ENCODE measurements around the gene BAHCC1. TPM values are rescaled to one million over a fixed set of nuclear protein-coding genes. Genes with fewer than 3 reads are reported as not detected.

The BAHCC1 gene
- total and polyA plus RNA-seq, 7 experiments from 2014 or later = 0.05 to 3.8 (median 0.68) TPM; not detected in 3

DNA sequence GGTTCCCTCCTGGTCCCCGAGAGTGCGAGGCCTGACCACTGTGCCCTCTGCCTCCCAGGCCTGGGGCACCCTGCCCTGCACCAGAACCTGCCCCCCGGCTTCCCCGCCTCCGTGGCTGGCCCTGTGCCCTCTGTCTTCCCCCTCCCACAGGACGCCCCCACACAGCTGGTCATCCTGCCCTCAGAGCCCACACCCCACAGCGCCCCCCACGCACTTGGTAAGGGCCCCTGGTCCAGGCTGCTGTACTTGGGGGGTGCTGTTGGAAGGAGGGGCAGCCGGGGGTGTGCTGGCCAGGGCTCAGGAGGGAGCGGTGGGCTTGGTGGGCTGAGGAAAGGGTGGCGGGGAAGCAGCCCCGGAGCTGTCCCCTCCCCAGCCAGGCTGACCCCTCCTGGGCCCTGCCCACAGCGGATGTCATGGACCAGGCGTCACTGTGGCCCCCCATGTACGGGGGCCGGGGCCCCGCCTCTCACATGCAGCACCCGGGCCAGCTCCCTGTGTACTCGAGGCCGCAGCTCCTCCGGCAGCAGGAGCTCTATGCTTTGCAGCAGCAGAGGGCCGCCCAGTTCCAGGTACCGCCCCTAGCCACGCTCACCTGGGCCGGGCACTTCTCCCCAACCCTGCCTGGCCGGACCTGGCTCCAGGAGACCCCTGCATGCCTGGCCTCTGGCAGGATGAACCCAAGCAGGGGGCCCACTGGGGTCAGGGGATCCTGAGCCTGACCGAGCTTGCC lies 49.5 kb downstream of the BAHCC1 start:
- CTCF ChIA-PET = no interaction called here
- no peak overlapping the region for H3K27ac ChIP-seq (ENCODE audit: low read depth, low read length)
- Mint-ChIP-seq H3K36me3 (no peaks in the 10 kb centered on the region), H3K27ac (no peak overlapping the region), H3K27me3 (peaks cover 0 to 4% (median 0%) of the 10 kb centered on the region in 5 donors), H3K9me3 (no peaks in the 10 kb centered on the region), H3K4me3 (no peak overlapping the region), H3K4me1 (no peaks in the 10 kb centered on the region)
- ATAC-seq = peak; percentile 15
- no peaks in the 10 kb centered on the region for H3K4me1 ChIP-seq (ENCODE audit: control insufficient read depth in 2 of 2, insufficient read depth in 2 of 2, low read length in 2 of 2)
- no peaks in the 10 kb centered on the region for H3K36me3 ChIP-seq (ENCODE audit: control insufficient read depth in 2 of 3, insufficient read depth in 3 of 3, low read length in 3 of 3)
- no peaks in the 10 kb centered on the region for H3K9me3 ChIP-seq (ENCODE audit: control insufficient read depth in 2 of 3, low read length in 3 of 3)
- no peak overlapping the region for H3K4me3 ChIP-seq (ENCODE audit: low read length)
- POLR2A ChIA-PET = no interaction called here
- DNase-seq = no peak
- intact Hi-C loops (cut with micrococcal nuclease) = no loop called here
- H3K27me3 ChIP-seq (ENCODE audit: control insufficient read depth in 2 of 2, insufficient read depth in 2 of 2, low read length in 2 of 2) = no peaks in the 10 kb centered on the region

DNA sequence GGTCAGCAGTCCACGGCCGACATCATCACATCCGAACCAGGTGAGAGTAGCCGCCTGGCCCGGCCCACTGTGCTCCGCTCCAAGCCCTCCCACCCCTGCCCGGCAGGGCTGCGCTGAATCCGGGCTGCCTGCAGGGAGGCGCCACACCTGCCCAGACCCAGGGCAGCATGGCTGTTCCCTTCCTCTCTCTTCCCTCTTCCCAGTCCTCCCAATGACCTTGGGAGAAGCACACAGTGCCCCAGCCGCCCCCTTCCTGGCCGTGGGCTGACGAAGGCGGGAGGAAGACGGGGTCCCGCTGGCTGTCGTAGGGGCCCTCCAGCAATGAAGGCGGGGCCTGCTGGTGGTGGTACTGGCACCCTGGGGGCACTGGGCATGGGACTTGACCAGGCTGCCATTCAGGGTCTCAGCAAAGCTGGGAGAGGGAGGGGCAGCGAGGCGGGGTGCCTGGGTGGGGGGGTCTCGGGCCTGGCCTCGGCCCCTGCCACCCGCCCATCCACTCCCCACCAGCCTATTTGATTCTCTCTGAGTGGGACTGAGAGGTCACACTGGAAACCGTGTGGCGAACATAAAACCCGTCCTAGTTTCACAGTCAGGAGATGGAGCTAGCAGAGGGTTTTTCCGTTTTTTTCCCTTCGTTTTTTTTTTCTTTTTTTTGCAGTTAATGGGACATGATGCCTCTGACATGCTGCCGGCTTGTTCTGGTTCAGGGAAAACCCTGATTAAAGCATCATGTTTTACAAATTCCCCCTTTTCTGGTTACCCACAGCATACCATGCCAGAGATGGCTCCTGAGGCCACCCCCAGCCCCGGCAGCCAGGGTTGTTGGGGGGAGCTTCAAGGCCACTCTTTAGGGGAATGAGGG lies 50.6 kb downstream of the BAHCC1 start:
- no peak overlapping the region for H3K4me3 Mint-ChIP-seq
- Histone ChIP-seq H3K27ac (ENCODE audit: low read depth, low read length) (no peak overlapping the region), H3K36me3 (ENCODE audit: control insufficient read depth in 2 of 3, insufficient read depth in 3 of 3, low read length in 3 of 3) (no peaks in the 10 kb centered on the region), H3K27me3 (ENCODE audit: control insufficient read depth in 2 of 2, insufficient read depth in 2 of 2, low read length in 2 of 2) (no peaks in the 10 kb centered on the region), H3K4me1 (ENCODE audit: control insufficient read depth in 2 of 2, insufficient read depth in 2 of 2, low read length in 2 of 2) (no peaks in the 10 kb centered on the region), H3K4me3 (ENCODE audit: low read length) (no peak overlapping the region), H3K9me3 (ENCODE audit: control insufficient read depth in 2 of 3, low read length in 3 of 3) (no peaks in the 10 kb centered on the region)
- no peak for ATAC-seq
- intact Hi-C loops (cut with micrococcal nuclease) = no loop called here
- H3K9me3 Mint-ChIP-seq = no peaks in the 10 kb centered on the region
- H3K4me1 Mint-ChIP-seq = no peaks in the 10 kb centered on the region
- POLR2A ChIA-PET = no interaction called here
- H3K36me3 Mint-ChIP-seq = no peaks in the 10 kb centered on the region
- peaks cover 0 to 4% (median 0%) of the 10 kb centered on the region in 5 donors for H3K27me3 Mint-ChIP-seq
- H3K27ac Mint-ChIP-seq = no peak overlapping the region
- DNase-seq = no peak
- CTCF ChIA-PET = no interaction called here

DNA sequence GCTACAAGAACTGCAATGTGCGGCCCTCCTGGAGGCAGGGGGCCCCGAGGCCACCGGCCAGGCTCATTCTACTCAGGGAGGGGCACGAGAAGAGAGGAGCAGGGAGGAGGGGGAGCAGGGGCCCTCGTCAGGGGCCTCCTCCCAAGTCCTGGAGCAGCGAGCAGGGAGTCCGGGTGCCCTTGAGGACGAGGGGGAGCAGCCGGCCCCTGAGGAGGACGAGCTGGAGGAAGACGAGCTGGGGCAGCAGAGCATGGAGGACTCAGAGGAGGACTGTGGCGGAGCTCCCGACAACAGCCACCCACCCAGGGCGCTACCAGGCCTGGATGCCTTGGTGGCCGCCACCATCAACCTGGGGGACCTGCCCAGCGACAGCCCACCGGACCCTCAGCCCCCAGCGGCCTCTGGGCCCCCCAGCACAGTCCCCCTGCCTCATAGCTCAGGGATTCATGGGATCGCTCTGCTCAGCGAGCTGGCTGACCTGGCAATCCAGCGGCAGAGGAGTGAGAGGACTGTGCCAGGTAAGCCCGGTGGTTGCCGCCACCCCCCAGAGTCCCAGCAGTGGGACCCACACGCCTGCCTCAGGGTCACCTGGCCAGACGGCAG lies 52.2 kb downstream of the BAHCC1 start:
- ChIA-PET CTCF (no interaction called here), POLR2A (no interaction called here)
- no peak overlapping the region for H3K4me3 ChIP-seq (ENCODE audit: low read length)
- intact Hi-C loops (cut with micrococcal nuclease) = no loop called here
- no peaks in the 10 kb centered on the region for H3K9me3 ChIP-seq (ENCODE audit: control insufficient read depth in 2 of 3, low read length in 3 of 3)
- DNase-seq = no peak
- Mint-ChIP-seq H3K36me3 (no peaks in the 10 kb centered on the region), H3K27ac (no peak overlapping the region), H3K4me3 (no peak overlapping the region), H3K4me1 (no peaks in the 10 kb centered on the region), H3K9me3 (no peaks in the 10 kb centered on the region), H3K27me3 (peaks cover 0 to 4% (median 0%) of the 10 kb centered on the region in 5 donors)
- H3K36me3 ChIP-seq (ENCODE audit: control insufficient read depth in 2 of 3, insufficient read depth in 3 of 3, low read length in 3 of 3) = no peaks in the 10 kb centered on the region
- H3K27ac ChIP-seq (ENCODE audit: low read depth, low read length) = no peak overlapping the region
- no peaks in the 10 kb centered on the region for H3K4me1 ChIP-seq (ENCODE audit: control insufficient read depth in 2 of 2, insufficient read depth in 2 of 2, low read length in 2 of 2)
- no peaks in the 10 kb centered on the region for H3K27me3 ChIP-seq (ENCODE audit: control insufficient read depth in 2 of 2, insufficient read depth in 2 of 2, low read length in 2 of 2)
- ATAC-seq = no peak

DNA sequence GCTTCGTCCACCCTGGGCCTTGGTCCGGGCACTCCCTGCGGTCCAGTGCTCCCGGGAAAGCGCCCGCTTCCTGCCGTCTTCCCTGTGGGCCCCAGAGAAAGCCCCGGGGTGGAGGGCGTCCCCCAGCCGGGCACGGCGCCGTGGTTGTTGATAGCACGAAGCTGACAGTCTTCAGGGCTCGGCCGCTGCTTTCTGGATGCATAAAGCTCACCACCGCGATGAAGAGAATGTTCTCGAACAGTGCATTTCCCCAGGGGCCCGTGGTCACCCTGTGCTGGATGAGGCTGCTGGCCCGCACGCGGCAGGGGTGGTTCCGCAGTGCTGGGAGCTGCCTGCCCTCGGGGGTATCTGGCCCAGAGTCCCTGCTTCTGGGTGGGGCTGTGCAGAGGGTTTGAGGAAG lies 53.2 kb downstream of the BAHCC1 start:
- DNase-seq (no peak), ATAC-seq (no peak)
- no peak overlapping the region for H3K4me3 ChIP-seq (ENCODE audit: low read length)
- H3K9me3 ChIP-seq (ENCODE audit: control insufficient read depth in 2 of 3, low read length in 3 of 3) = no peaks in the 10 kb centered on the region
- intact Hi-C loops (cut with micrococcal nuclease) = no loop called here
- H3K36me3 ChIP-seq (ENCODE audit: control insufficient read depth in 2 of 3, insufficient read depth in 3 of 3, low read length in 3 of 3) = no peaks in the 10 kb centered on the region
- no peak overlapping the region for H3K27ac ChIP-seq (ENCODE audit: low read depth, low read length)
- Mint-ChIP-seq H3K36me3 (no peaks in the 10 kb centered on the region), H3K9me3 (no peaks in the 10 kb centered on the region), H3K4me1 (peaks cover 3 to 5% (median 4%) of the 10 kb centered on the region in 7 donors), H3K4me3 (no peak overlapping the region), H3K27me3 (peaks cover 0 to 8% (median 0%) of the 10 kb centered on the region in 5 donors), H3K27ac (no peak overlapping the region)
- H3K4me1 ChIP-seq (ENCODE audit: control insufficient read depth in 2 of 2, insufficient read depth in 2 of 2, low read length in 2 of 2) = peaks cover 3 to 5% of the 10 kb centered on the region in 2 donors
- ChIA-PET POLR2A (no interaction called here), CTCF (no interaction called here)
- H3K27me3 ChIP-seq (ENCODE audit: control insufficient read depth in 2 of 2, insufficient read depth in 2 of 2, low read length in 2 of 2) = no peaks in the 10 kb centered on the region

DNA sequence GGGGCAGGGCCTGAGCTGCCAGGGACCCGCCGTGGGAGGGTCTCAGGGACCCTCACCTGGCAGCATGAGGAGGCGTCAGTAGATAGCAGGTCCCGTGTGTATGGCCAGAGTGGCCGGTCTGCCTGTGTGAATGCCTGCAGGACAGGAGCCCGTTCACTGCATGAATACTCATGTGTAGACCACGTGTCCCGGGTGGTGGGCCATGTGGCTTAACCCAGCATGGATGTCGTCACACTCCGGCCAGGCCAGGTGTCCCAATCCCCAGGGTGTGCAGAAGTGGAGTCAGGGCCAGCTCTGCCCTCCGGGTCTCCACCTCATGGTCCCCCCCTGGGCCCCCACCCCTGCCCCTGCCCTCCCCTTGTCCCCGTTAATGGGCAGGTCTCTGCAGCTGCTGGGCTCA lies 53.7 kb downstream of the BAHCC1 start:
- peaks cover 4 to 9% (median 6%) of the 10 kb centered on the region in 7 donors for H3K4me1 Mint-ChIP-seq
- no peaks in the 10 kb centered on the region for H3K36me3 Mint-ChIP-seq
- peaks cover 0 to 8% (median 0%) of the 10 kb centered on the region in 5 donors for H3K27me3 Mint-ChIP-seq
- no peak overlapping the region for H3K27ac Mint-ChIP-seq
- Histone ChIP-seq H3K9me3 (ENCODE audit: control insufficient read depth in 2 of 3, low read length in 3 of 3) (no peaks in the 10 kb centered on the region), H3K27ac (ENCODE audit: low read depth, low read length) (no peak overlapping the region), H3K4me1 (ENCODE audit: control insufficient read depth in 2 of 2, insufficient read depth in 2 of 2, low read length in 2 of 2) (peaks cover 8 to 10% of the 10 kb centered on the region in 2 donors), H3K36me3 (ENCODE audit: control insufficient read depth in 2 of 3, insufficient read depth in 3 of 3, low read length in 3 of 3) (no peaks in the 10 kb centered on the region), H3K27me3 (ENCODE audit: control insufficient read depth in 2 of 2, insufficient read depth in 2 of 2, low read length in 2 of 2) (no peaks in the 10 kb centered on the region), H3K4me3 (ENCODE audit: low read length) (no peak overlapping the region)
- intact Hi-C loops (cut with micrococcal nuclease) = no loop called here
- H3K4me3 Mint-ChIP-seq = no peak overlapping the region
- no peak for DNase-seq
- H3K9me3 Mint-ChIP-seq = no peaks in the 10 kb centered on the region
- ATAC-seq = no peak
- POLR2A ChIA-PET = interaction anchor here (0.6 kb wide), 1 partner anchor 371 kb away, joined by 3 read pairs; no protein-coding TSS in a partner anchor
- CTCF ChIA-PET = no interaction called here

DNA sequence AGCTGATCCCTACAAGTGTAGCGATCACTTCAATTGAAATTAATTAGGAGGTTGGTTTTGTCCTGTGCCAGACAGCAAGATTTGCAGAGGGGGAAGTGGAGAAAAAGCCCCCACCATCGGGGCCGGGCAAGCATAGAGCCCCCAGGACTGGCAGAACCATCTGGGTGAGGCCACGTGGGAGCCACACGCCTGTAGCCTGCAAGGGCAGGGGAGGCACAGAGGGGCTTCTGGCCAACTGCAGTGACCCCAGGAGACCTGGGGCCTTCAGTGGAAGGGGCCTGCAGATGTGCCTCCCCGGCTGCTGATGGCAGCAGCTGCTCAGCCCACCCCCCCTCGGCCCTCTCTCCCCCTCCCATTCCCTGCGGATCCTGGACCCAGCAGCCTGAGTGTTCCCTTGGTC lies 54.1 kb downstream of the BAHCC1 start:
- DNase-seq = no peak
- Mint-ChIP-seq H3K27ac (no peak overlapping the region), H3K27me3 (peaks cover 0 to 8% (median 0%) of the 10 kb centered on the region in 5 donors), H3K9me3 (no peaks in the 10 kb centered on the region), H3K4me1 (peaks cover 4 to 10% (median 6%) of the 10 kb centered on the region in 7 donors), H3K4me3 (no peak overlapping the region), H3K36me3 (no peaks in the 10 kb centered on the region)
- H3K4me3 ChIP-seq (ENCODE audit: low read length) = no peak overlapping the region
- no peak for ATAC-seq
- CTCF ChIA-PET = no interaction called here
- no peaks in the 10 kb centered on the region for H3K27me3 ChIP-seq (ENCODE audit: control insufficient read depth in 2 of 2, insufficient read depth in 2 of 2, low read length in 2 of 2)
- no peak overlapping the region for H3K27ac ChIP-seq (ENCODE audit: low read depth, low read length)
- POLR2A ChIA-PET = interaction anchor here (0.6 kb wide), 1 partner anchor 371 kb away, joined by 3 read pairs; no protein-coding TSS in a partner anchor
- H3K36me3 ChIP-seq (ENCODE audit: control insufficient read depth in 2 of 3, insufficient read depth in 3 of 3, low read length in 3 of 3) = no peaks in the 10 kb centered on the region
- H3K4me1 ChIP-seq (ENCODE audit: control insufficient read depth in 2 of 2, insufficient read depth in 2 of 2, low read length in 2 of 2) = peaks cover 9 to 13% of the 10 kb centered on the region in 2 donors
- intact Hi-C loops (cut with micrococcal nuclease) = no loop called here
- no peaks in the 10 kb centered on the region for H3K9me3 ChIP-seq (ENCODE audit: control insufficient read depth in 2 of 3, low read length in 3 of 3)
